HG03135 (cell line): Measurements from ENCODE around the gene POLG.

Experiments used
- ATAC-seq: cut with Tn5 transposase; IDR thresholded peaks from one replicate; pipeline ENCODE4 v1.9.1; 2021; ENCODE audit warnings: mild to moderate bottlenecking, moderate library complexity; ENCODE audit not compliant: unreplicated experiment

POLG gene

GRCh38 chr15:89370120-89370977, 35.7 kb upstream of the POLG start:
- ATAC-seq: no peak

GRCh38 chr15:89369341-89369947, 34.8 kb upstream of the POLG start:
- ATAC-seq: no peak

- ATAC-seq: no peak
These were observed 34.1 kb upstream of the POLG start for GRCh38 chr15:89368566-89369223.

- no peak for ATAC-seq
These were observed 33.1 kb upstream of the POLG start for GRCh38 chr15:89367485-89368451.

- no peak for ATAC-seq
These were observed 32.2 kb upstream of the POLG start for GRCh38 chr15:89366656-89367393.

GRCh38 chr15:89365462-89366065, 30.9 kb upstream of the POLG start:
- ATAC-seq: no peak

- ATAC-seq: no peak
These were observed 30.3 kb upstream of the POLG start for GRCh38 chr15:89364741-89365450.

GRCh38 chr15:89364341-89364740, 29.7 kb upstream of the POLG start:
- ATAC-seq: no peak

GRCh38 chr15:89363770-89364169, 29.1 kb upstream of the POLG start:
- ATAC-seq: no peak

GRCh38 chr15:89363133-89363532, 28.5 kb upstream of the POLG start:
- ATAC-seq: no peak

- no peak for ATAC-seq
These were observed 27.8 kb upstream of the POLG start for GRCh38 chr15:89362203-89363101.

GRCh38 chr15:89361451-89362202, 27.0 kb upstream of the POLG start:
- ATAC-seq: no peak

- no peak for ATAC-seq
These were observed 25.8 kb upstream of the POLG start for GRCh38 chr15:89360294-89360971.

GRCh38 chr15:89359471-89360293, 25.1 kb upstream of the POLG start:
- ATAC-seq: no peak

GRCh38 chr15:89358755-89359439, 24.3 kb upstream of the POLG start:
- peak; percentile 90 for ATAC-seq
